ENCODE results near the gene STAM2.
A peak's percentile ranks its signal among the peaks of the same experiment; 100 is the strongest.
"Not testable (repeated sequence)": the region's sequence is repeated elsewhere in the genome, so short reads cannot be mapped to it uniquely, and the experiment has no call there.

Gene STAM2

DNA sequence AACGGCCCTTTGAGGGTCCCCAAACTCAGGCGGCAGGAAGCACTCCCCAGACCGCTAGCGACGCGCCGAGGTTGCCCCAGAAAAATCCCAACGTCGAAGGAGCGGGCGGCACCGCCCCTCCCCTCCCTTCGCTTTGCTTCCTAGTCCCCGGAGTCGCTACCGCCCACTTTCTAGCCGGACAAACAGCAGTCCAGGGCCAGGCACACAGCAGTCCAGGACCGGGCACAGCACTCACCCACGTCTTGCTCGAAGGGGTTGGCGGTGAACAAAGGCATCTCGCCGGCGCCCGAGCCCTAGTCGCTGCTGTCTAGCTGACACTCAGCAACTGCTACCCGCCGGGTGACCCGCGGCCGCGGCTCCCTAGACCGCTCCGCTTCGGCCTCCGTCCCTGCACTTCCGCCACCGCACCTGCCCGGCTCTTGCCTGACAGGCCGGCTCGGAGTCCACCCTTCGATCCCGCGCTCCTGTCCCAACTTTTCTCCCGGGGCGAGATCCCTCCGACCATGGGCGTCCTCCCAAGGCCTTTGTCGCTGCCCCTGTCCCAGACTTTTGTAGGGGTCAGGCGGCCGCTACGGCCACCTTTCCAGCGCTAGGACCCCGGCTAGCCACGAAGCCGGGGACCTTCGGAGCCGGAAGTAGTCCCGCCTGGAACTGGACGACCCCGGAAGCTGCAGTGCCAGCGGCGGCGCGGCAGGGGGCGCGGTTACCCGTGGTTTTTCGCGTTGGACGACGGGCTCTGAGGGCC, at the start of gene STAM2:
TSS of gene STAM2 (minus strand) at position 396 of the 745 bp plus-strand sequence. CDS start at position 275, 121 bp downstream.
- peak; percentile 85 for DNase-seq

- DNase-seq, result no peak
Observed at GRCh38 chr2:152223977-152224376, 48.4 kb upstream of the STAM2 start.

DNA sequence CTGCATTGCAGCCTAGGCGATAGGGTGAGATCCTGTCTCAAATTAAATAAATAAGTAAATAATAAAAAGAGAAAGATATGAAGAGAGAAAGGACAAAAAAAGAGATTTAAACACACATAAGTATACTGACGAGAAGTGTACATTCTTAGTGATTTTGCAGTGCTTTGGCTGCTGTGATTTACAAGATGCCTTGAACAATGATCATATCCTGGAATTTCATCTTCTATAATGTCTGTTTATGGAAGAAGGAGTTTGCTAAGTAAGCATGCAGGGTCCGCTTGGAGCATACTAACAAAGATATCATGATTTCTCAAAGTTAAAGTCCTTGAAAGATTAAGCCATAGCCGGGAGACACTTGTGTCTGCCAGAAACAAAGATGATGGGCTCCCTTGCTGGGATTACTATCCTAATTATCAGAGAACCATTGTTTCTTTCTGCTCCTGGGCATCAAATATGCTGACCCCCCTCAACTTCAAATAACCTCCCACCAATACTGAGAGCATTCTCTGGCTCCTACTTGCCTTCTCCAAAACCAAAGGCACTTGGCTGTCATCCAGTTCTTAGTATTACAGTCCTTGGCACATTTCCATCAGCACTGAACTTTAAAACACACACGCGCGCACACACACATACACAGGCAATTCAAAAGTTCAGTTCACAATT, 47.5 kb upstream of the STAM2 start:
- DNase-seq, result peak; percentile 94

- DNase-seq, result no peak
Observed at GRCh38 chr2:152221839-152222238, 46.3 kb upstream of the STAM2 start.

DNA sequence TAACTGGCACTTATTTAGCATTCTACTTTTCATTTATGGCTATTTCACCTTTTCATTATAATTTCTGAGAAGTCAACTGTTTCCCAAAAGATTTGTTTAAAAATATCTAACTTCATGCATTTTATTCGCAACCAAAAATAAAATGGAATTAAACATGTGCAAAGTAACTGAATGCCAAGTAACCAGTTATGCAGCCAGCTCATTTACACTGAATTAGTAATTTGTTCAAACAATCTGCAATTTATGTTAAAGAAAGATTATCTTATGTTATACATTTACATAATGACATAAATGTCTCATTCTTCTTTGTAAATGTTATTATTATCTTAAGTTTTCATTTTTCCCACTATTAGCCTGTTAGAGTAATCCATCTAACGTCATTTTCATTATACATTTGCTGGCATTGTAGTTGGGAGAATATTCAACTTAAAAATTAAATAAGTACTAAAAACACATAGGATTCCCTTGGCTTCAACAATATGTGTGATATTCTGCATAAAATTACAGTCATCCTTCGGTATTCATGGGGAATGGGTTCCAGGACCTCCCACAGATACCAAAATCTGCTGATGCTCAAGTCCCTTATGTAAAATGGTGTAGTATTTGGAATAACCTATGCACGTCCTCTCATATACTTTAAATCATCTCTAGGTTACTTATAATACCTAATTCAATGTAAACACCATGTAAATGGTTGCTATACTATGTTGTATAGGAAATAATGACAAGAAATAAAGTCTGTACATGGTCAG, 43.7 kb upstream of the STAM2 start:
- no peak for DNase-seq

DNA sequence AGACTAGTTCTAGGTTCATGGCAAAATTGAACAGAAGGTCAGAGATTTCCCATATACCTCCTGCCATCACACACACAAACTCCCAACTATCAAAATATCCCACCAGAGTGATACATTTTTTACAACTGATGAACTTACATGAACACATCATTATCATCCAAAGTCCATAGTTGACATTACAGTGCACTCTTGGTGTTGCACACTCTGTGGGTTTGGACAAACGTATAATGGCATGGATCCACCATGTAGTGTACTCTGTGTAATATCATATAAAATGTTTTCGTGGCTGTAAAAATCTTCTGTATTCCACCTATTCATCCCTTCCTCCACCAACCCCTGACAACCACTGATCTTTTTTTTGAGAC, 25.9 kb upstream of the STAM2 start:
- no peak for DNase-seq

DNA sequence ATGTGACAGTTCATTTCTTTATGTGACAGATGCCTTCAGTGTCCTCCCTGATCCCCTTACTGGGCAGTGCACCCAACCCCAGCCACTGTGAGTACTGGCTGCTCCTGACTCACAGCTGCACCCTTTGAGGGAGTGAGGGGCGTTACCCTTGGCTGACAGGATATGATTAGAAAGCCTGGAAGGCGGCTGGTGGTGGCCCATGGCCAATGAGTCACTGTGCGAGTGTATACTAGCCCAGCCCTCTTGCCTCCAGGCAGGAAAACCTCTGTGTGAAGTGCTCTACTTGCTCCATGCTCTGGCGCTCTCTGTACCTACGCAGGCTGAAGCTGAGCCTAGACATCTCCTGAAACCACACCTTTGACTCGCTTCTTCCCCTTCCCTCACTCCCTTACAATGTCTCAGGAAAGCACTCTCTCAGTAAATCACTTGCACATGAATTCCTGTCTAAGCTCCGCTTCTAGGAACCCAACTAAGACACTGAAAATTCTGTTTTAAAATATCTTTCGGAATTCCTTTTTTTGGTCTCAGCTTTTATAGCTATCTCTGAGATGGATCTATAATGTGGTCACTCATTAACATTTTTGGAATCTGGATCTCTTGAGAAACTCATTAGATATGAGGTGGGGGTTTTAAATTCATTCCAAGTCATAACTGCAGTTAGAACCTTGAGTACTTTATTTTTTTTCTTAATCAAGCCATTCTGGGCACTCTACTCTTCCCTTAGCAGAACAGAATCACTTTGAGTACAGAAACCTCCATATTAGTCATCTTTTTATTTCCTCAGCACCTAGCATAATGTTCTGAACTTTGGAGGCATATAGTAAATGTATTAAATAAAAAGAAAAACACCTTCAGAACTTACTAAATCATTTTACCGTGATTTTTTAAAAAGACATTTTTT, 25.3 kb upstream of the STAM2 start:
- no peak for DNase-seq

DNA sequence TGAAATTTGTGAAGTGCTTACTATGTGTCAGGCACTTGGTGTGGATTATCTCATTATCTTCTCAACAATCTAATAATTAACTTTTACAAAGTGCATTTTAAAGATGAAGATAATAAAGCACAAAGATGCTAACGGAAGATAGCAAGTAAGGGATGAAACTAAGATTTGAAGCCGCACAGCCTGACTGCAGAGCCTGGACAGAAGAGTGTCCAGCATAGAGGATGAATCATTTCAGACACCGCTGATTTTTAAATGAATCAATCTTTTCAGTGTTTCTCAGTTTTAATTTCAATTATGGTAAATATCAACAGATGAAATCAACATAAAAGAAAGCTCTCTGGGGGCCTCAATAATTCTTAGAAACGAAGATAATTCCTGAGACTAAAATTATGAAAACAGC, 24.5 kb upstream of the STAM2 start:
- no peak for DNase-seq

DNA sequence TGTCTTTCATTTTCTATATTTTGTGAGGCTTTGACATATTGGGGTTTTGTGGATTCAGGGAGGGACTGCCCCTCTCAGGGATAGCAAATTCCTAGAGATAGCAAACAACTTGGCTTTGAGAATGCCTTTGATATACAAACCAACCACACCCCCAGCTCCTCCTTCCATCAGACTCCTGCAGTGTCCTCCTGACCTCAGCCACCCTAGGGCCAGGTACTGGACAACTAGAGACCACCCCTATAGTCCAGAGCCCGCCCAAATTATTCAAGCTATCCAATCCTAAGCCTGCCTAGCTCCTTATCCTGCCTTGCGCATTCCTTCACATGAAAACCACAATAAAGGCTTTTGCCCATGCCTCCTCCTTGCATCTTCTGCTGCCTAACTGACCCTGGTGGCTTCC, 22.9 kb upstream of the STAM2 start:
- no peak for DNase-seq

DNA sequence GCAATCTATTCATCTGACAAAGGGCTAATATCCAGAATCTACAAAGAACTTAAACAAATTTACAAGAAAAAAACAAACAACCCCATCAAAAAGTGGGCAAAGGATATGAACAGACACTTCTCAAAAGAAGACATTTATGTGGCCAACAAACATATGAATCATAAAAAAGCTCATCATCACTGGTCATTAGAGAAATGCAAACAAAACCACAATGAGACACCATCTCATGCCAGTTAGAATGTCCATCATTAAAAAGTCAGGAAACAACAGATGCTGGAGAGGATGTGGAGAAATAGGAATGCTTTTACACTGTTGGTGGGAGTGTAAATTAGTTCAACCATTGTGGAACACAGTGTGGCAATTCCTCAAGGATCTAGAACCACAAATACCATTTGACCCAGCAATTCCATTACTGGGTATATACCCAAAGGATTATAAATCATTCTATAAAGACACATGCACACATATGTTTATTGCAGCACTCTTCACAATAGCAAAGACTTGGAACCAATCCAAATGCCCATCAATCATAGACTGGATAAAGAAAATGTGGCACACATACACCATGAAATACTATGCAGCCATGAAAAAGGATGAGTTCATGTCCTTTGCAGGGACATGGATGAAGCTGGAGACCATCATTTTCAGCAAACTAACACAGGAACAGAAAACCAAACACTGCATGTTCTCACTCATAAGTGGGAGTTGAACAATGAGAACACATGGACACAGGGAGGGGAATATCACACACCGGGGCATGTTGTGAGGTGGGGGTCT, 22.1 kb upstream of the STAM2 start:
- not testable (repeated sequence) for DNase-seq

DNA sequence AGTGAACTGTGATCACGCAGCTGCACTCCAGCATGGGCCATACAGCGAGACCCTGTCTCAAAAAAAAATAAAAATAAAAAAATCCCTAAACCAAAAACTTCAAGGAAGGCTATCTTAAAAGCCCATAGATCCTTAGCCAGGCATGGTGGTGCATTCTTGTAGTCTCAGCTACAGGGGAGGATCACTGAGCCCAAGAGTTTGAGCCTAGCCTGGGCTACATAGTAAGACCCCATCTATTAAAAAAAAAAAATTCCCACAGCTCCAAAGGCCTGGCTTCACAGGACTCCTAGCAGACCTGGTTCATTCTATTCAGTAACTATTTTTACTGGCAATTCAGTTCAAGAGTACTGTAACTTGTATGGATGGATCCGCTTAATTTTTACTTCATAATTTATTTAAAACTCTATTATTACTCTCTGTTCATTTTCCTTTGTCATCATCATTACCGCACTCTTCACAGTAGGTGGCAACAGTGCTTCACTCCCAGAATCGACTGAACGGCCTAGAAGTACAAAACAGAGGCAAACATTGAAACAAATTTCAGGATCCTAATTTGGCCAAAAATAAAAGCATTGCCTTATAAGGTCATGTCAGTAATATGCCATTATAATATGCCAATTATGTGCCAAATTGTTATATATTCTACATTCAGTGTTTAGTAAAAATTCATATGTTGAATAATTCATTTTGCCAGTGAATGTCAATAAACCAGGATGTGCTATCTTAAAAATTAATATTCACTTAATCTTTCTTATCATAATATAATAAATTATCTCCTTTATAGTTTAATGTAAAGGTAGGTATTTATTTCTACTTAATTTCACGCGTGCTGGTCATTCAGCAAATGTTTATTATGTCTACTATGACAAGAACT, 14.3 kb upstream of the STAM2 start:
- DNase-seq, result peak; percentile 58

- DNase-seq, result not testable (repeated sequence)
Observed at GRCh38 chr2:152186808-152187207, 11.2 kb upstream of the STAM2 start.

- DNase-seq, result no peak
Observed at GRCh38 chr2:152186262-152186661, 10.7 kb upstream of the STAM2 start.

- no peak for DNase-seq
Observed at GRCh38 chr2:152183401-152184073, 8.0 kb upstream of the STAM2 start.

DNA sequence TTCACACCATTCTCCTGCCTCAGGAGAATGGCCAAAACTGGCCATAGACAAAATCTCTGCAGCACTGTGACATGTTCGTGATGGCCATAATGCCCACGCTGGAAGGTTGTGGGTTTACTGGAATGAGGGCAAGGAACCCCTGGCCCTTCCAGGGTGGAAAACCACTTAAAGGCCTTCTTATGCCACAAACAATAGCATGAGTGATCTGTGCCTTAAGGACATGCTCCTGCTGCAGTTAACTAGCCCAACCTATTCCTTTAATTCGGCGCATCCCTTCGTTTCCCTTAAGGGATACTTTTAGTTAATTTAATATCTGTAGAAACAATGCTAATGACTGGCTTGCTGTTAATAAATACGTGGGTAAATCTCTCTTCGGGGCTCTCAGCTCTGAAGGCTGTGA, 2.1 kb upstream of the STAM2 start:
- DNase-seq, result not testable (repeated sequence)

GRCh38 chr2:152176113-152176714, 651 bp upstream of the STAM2 start:
- no peak for DNase-seq

DNA sequence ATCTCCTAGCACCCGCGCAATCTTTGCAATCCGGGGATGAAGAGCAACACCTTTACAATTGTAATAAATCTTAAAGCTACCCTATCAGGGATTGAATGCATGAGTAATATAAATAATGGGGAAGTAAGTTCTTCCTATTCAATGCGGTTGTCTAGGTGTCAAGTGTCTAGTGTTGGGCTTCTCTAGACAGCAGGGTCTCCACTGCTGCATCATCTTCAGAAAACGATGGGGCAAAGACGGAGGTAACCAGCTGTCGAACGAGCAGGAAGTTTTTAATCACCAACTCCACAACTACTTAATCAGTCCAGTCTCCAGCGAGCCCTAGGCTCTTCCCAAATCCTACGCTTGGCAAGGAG, 573 bp downstream of the STAM2 start:
- no peak for DNase-seq

GRCh38 chr2:152174574-152174973, 989 bp downstream of the STAM2 start:
- no peak for DNase-seq

DNA sequence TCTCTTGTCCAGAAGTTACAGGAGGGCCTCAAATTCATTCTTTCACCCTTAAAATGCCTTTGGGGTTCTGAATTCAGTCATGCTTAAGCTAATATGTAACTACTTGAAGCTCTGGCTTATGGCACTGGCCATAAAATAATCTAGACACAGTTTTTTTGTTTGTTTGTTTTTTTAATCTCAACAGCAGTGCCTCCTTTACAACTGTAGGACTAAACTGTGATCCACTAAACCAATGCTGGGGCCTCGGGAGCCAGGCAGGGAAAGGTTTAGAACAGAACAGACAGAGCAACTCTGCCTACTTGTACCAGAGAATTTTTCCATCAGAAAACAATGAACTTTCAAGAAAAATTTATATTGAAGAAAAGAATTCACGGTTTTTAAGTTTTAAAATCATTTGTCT, 1.7 kb downstream of the STAM2 start:
- DNase-seq, result no peak

GRCh38 chr2:152172201-152172785, 3.3 kb downstream of the STAM2 start:
- not testable (repeated sequence) for DNase-seq

All from NCI-H1105 treated with DMSO at 0.1 percent for 48 hours (cell line).